Measurements from ENCODE around the gene TLE5.

Gene TLE5

GRCh38 chr19:3062165-3063105 lies at the start of gene TLE5:
Gene TLE5 (minus strand): TSS chr19:3062495. CDS start chr19:3062200, 295 bp downstream.
- TF ChIP-seq, protein P1, sequence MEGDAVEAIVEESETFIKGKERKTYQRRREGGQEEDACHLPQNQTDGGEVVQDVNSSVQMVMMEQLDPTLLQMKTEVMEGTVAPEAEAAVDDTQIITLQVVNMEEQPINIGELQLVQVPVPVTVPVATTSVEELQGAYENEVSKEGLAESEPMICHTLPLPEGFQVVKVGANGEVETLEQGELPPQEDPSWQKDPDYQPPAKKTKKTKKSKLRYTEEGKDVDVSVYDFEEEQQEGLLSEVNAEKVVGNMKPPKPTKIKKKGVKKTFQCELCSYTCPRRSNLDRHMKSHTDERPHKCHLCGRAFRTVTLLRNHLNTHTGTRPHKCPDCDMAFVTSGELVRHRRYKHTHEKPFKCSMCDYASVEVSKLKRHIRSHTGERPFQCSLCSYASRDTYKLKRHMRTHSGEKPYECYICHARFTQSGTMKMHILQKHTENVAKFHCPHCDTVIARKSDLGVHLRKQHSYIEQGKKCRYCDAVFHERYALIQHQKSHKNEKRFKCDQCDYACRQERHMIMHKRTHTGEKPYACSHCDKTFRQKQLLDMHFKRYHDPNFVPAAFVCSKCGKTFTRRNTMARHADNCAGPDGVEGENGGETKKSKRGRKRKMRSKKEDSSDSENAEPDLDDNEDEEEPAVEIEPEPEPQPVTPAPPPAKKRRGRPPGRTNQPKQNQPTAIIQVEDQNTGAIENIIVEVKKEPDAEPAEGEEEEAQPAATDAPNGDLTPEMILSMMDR (conservative IDR thresholded peaks at IDR 0.05; ENCODE audit: low read length), result no peak; the same call in 1 of the 2 replicates
- H3K4me3 ChIP-seq (ENCODE audit: low read length), result peak within 1 kb of the TSS; percentile 80
- DNase-seq (ENCODE audit: low read depth), result peak; percentile 60

- TF ChIP-seq, protein P1 (conservative IDR thresholded peaks at IDR 0.05; ENCODE audit: low read length), result no peak
- H3K4me3 ChIP-seq (ENCODE audit: low read length), result no peak overlapping the region
- DNase-seq (ENCODE audit: low read depth), result no peak
These were observed 49.4 kb upstream of the TLE5 start for GRCh38 chr19:3111586-3112247.

- no peak for DNase-seq (ENCODE audit: low read depth)
- no peak overlapping the region for H3K4me3 ChIP-seq (ENCODE audit: low read length)
- TF ChIP-seq, protein P1 (conservative IDR thresholded peaks at IDR 0.05; ENCODE audit: low read length), result no peak
These were observed 48.0 kb upstream of the TLE5 start for GRCh38 chr19:3110126-3110825.

DNA sequence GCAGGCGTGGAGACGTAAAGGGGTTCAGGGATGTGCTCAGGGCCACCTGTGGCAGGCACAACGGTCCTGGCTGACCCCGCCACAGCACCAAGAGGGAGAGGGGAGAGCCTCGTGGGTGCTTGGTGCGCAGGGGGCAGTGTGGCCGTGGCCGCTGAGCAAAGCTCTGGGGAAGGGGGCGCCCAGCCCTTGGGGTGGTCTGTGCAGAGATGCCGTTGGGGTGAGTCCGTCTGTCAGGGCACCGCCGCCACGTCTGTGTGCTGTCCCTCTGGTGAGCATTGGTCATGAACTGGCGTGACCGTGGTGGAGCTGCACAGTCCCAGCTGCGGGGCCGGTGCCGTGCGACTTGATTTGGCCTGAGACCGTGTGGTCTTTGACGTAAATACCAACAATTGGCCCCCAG lies 47.2 kb upstream of the TLE5 start:
- DNase-seq (ENCODE audit: low read depth), result no peak
- TF ChIP-seq, protein P1 (conservative IDR thresholded peaks at IDR 0.05; ENCODE audit: low read length), result no peak
- no peak overlapping the region for H3K4me3 ChIP-seq (ENCODE audit: low read length)

DNA sequence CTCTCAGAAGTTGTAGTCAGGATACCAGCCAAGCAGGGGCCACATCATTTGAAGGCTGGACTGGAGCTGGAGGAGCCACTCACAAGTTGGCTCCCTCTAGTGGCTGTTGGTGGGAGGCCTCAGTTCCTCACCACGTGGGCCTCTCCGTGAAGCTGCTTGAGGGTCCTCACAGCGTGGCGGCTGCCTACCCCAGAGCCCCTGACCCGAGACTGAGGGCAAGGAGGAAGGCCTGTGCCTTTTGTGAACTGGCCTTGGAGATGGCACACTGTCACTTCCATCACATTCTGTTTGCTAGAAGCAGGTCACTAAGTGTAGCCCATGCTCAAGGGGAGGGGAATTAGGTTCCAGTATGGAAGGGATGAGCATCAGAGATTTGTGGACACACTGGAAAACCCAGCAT lies 46.5 kb upstream of the TLE5 start:
- TF ChIP-seq, protein P1 (conservative IDR thresholded peaks at IDR 0.05; ENCODE audit: low read length), result peak; percentile 86
- DNase-seq (ENCODE audit: low read depth), result peak; percentile 51

GRCh38 chr19:3107658-3108057 lies 45.4 kb upstream of the TLE5 start:
- no peak for DNase-seq (ENCODE audit: low read depth)
- no peak overlapping the region for H3K4me3 ChIP-seq (ENCODE audit: low read length)
- TF ChIP-seq, protein P1 (conservative IDR thresholded peaks at IDR 0.05; ENCODE audit: low read length), result no peak

More for the DNA sequence above, 46.5 kb upstream of the TLE5 start:
- no peak overlapping the region for H3K4me3 ChIP-seq (ENCODE audit: low read length)

Measured in AG10803 (cell line).